Endothelial cell of umbilical vein (primary cell): Measurements from ENCODE around the gene POU3F1.

Experiments
- FOS ChIP-seq: IDR thresholded peaks from 2 replicates; pipeline ENCODE4 v1.6.1; 2011; ENCODE audit warnings: mild to moderate bottlenecking, low read length, moderate library complexity, borderline replicate concordance; ENCODE audit not compliant: insufficient read depth
- JUN ChIP-seq: IDR thresholded peaks from 2 replicates; pipeline ENCODE4 v1.6.1; 2011; ENCODE audit warnings: borderline replicate concordance, low read depth; ENCODE audit not compliant: insufficient read length, insufficient read depth
- POLR2A ChIP-seq: IDR thresholded peaks from 2 replicates; pipeline ENCODE4 v1.6.1; 2012; ENCODE audit warnings: low read depth, mild to moderate bottlenecking, control low read depth, low read length
- POLR2AphosphoS5 ChIP-seq: IDR thresholded peaks from 2 replicates; pipeline ENCODE4 v1.6.1; 2012; ENCODE audit warnings: low read depth, mild to moderate bottlenecking, control low read depth, low read length, moderate library complexity; ENCODE audit not compliant: insufficient read depth
- TF ChIP-seq, protein P1 (sequence below), 2 donors: IDR thresholded peaks; 1 replicate in 1 of 2; 2 replicates in 1 of 2; pipeline ENCODE4 v1.5.1; 2011; ENCODE audit warnings: low read length in 2 of 2, mild to moderate bottlenecking in 2 of 2, moderate library complexity in 2 of 2, control low read depth in 1 of 2, inconsistent platforms in 1 of 2, low read depth in 1 of 2; ENCODE audit not compliant: insufficient read depth in 1 of 2; ENCODE audit errors: extremely low read depth in 1 of 2
- TF ChIP-seq, protein P2 (sequence below): IDR thresholded peaks from 2 replicates; pipeline ENCODE4 v1.6.1; 2011; ENCODE audit not compliant: insufficient read depth, insufficient read length

DNA sequence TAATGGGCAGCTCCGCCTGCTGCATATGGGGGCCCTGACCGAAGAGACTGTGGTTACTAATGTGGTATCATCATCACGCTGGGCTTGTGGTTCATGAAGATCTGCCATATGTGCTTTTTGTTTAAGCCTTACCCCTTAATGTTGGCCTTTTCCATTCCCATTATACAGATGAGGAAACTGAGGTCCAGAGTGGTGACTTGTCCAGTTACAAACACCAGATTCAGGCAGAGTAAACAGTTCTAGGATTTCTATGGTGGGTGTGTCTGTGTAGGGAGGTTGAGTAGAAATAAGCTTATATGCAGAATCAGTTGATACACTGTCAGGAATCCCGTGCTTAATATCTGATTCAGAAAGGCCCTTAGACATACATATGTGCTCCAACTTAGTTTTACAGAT is 33.4 kb downstream of the POU3F1 start:
- TF ChIP-seq, protein P1, sequence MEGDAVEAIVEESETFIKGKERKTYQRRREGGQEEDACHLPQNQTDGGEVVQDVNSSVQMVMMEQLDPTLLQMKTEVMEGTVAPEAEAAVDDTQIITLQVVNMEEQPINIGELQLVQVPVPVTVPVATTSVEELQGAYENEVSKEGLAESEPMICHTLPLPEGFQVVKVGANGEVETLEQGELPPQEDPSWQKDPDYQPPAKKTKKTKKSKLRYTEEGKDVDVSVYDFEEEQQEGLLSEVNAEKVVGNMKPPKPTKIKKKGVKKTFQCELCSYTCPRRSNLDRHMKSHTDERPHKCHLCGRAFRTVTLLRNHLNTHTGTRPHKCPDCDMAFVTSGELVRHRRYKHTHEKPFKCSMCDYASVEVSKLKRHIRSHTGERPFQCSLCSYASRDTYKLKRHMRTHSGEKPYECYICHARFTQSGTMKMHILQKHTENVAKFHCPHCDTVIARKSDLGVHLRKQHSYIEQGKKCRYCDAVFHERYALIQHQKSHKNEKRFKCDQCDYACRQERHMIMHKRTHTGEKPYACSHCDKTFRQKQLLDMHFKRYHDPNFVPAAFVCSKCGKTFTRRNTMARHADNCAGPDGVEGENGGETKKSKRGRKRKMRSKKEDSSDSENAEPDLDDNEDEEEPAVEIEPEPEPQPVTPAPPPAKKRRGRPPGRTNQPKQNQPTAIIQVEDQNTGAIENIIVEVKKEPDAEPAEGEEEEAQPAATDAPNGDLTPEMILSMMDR (IDR thresholded peaks at IDR 0.05; ENCODE audit: extremely low read depth in 1 of 2, insufficient read depth in 1 of 2, low read depth in 1 of 2, low read length in 2 of 2), result no peak
- TF ChIP-seq FOS (no peak), JUN (no peak), POLR2AphosphoS5 (no peak), POLR2A (no peak)
- TF ChIP-seq, protein P2, sequence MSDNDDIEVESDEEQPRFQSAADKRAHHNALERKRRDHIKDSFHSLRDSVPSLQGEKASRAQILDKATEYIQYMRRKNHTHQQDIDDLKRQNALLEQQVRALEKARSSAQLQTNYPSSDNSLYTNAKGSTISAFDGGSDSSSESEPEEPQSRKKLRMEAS, result no peak
